ENCODE data around the gene GSS.

DNA sequence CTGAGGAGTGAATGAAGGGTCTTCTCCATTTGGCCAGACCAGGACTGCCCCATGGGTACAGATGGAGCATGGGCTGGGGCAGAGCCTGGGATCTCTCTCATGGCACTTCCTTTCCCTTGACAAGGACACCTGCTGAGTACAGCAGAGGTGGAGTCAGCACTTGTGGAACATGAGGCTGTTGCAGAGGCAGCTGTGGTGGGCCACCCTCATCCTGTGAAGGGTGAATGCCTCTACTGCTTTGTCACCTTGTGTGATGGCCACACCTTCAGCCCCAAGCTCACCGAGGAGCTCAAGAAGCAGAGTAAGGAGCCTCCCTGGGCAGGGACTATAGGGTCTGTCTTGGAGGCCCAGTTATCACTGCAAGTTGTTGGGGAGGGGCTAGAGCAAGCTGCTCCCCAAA is 29.6 kb downstream of the GSS start:
- TF ChIP-seq, protein P1, sequence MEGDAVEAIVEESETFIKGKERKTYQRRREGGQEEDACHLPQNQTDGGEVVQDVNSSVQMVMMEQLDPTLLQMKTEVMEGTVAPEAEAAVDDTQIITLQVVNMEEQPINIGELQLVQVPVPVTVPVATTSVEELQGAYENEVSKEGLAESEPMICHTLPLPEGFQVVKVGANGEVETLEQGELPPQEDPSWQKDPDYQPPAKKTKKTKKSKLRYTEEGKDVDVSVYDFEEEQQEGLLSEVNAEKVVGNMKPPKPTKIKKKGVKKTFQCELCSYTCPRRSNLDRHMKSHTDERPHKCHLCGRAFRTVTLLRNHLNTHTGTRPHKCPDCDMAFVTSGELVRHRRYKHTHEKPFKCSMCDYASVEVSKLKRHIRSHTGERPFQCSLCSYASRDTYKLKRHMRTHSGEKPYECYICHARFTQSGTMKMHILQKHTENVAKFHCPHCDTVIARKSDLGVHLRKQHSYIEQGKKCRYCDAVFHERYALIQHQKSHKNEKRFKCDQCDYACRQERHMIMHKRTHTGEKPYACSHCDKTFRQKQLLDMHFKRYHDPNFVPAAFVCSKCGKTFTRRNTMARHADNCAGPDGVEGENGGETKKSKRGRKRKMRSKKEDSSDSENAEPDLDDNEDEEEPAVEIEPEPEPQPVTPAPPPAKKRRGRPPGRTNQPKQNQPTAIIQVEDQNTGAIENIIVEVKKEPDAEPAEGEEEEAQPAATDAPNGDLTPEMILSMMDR (IDR thresholded peaks at IDR 0.05): no peak
- TF ChIP-seq EP300 (IDR thresholded peaks at IDR 0.05; ENCODE audit: low read depth): no peak
- no peak for TF ChIP-seq POLR2AphosphoS5 (IDR thresholded peaks at IDR 0.05)
- TF ChIP-seq POLR2A (IDR thresholded peaks at IDR 0.05): no peak

Data from transverse colon (tissue), 4 donors.